HL-60 (cell line): ENCODE measurements around the gene NDUFAB1.

Experiments used
- GABPA ChIP-seq: IDR thresholded peaks from 2 replicates; pipeline ENCODE4 v1.6.1; 2012; ENCODE audit warnings: low read depth
- POLR2AphosphoS5 ChIP-seq: IDR thresholded peaks from 2 replicates; pipeline ENCODE4 v1.6.1; 2012; ENCODE audit warnings: low read depth
- TF ChIP-seq, protein P1 (sequence below): IDR thresholded peaks from one replicate; pipeline ENCODE4 v1.5.1; 2011; ENCODE audit warnings: low read length, control low read depth, inconsistent platforms; ENCODE audit not compliant: insufficient read depth
- TF ChIP-seq, protein P2 (sequence below): IDR thresholded peaks from 2 replicates; pipeline ENCODE4 v1.6.1; 2012; ENCODE audit warnings: low read depth; ENCODE audit not compliant: insufficient replicate concordance

DNA sequence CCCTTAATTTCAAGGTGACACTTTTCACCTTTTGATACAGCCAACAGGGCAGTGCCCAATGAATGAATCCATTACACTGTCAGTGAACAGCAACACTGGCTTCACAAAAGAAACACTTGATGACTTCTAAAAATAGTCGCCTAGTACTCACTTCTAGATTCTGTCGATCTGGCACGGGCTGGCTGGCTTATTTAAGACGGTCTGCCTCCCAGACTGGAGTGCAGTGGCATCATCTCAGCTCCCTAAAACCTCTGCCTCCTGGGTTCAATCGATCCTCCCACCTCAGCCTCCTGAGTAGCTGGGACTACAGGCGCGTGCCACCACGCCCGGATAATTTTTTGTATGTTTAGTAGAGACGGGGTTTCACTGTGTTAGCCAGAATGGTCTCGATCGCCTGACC is 1.9 kb downstream of the NDUFAB1 start:
- TF ChIP-seq, protein P1, sequence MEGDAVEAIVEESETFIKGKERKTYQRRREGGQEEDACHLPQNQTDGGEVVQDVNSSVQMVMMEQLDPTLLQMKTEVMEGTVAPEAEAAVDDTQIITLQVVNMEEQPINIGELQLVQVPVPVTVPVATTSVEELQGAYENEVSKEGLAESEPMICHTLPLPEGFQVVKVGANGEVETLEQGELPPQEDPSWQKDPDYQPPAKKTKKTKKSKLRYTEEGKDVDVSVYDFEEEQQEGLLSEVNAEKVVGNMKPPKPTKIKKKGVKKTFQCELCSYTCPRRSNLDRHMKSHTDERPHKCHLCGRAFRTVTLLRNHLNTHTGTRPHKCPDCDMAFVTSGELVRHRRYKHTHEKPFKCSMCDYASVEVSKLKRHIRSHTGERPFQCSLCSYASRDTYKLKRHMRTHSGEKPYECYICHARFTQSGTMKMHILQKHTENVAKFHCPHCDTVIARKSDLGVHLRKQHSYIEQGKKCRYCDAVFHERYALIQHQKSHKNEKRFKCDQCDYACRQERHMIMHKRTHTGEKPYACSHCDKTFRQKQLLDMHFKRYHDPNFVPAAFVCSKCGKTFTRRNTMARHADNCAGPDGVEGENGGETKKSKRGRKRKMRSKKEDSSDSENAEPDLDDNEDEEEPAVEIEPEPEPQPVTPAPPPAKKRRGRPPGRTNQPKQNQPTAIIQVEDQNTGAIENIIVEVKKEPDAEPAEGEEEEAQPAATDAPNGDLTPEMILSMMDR: no peak
- TF ChIP-seq, protein P2, sequence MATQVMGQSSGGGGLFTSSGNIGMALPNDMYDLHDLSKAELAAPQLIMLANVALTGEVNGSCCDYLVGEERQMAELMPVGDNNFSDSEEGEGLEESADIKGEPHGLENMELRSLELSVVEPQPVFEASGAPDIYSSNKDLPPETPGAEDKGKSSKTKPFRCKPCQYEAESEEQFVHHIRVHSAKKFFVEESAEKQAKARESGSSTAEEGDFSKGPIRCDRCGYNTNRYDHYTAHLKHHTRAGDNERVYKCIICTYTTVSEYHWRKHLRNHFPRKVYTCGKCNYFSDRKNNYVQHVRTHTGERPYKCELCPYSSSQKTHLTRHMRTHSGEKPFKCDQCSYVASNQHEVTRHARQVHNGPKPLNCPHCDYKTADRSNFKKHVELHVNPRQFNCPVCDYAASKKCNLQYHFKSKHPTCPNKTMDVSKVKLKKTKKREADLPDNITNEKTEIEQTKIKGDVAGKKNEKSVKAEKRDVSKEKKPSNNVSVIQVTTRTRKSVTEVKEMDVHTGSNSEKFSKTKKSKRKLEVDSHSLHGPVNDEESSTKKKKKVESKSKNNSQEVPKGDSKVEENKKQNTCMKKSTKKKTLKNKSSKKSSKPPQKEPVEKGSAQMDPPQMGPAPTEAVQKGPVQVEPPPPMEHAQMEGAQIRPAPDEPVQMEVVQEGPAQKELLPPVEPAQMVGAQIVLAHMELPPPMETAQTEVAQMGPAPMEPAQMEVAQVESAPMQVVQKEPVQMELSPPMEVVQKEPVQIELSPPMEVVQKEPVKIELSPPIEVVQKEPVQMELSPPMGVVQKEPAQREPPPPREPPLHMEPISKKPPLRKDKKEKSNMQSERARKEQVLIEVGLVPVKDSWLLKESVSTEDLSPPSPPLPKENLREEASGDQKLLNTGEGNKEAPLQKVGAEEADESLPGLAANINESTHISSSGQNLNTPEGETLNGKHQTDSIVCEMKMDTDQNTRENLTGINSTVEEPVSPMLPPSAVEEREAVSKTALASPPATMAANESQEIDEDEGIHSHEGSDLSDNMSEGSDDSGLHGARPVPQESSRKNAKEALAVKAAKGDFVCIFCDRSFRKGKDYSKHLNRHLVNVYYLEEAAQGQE: no peak
- no peak for TF ChIP-seq GABPA
- TF ChIP-seq POLR2AphosphoS5: no peak
